ENCODE results near the gene GSDME. TPM values are rescaled to one million over a fixed set of nuclear protein-coding genes. Genes with fewer than 3 reads are reported as not detected.

The GSDME gene
- total RNA-seq, 4 donors from 2014 or later = 9.0 to 44.0 (median 14.3) TPM

- TF ChIP-seq, protein P1, sequence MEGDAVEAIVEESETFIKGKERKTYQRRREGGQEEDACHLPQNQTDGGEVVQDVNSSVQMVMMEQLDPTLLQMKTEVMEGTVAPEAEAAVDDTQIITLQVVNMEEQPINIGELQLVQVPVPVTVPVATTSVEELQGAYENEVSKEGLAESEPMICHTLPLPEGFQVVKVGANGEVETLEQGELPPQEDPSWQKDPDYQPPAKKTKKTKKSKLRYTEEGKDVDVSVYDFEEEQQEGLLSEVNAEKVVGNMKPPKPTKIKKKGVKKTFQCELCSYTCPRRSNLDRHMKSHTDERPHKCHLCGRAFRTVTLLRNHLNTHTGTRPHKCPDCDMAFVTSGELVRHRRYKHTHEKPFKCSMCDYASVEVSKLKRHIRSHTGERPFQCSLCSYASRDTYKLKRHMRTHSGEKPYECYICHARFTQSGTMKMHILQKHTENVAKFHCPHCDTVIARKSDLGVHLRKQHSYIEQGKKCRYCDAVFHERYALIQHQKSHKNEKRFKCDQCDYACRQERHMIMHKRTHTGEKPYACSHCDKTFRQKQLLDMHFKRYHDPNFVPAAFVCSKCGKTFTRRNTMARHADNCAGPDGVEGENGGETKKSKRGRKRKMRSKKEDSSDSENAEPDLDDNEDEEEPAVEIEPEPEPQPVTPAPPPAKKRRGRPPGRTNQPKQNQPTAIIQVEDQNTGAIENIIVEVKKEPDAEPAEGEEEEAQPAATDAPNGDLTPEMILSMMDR (IDR thresholded peaks at IDR 0.05; ENCODE audit: low read depth) = no peak
Observed at GRCh38 chr7:24784277-24784676, 27.0 kb upstream of the GSDME start.

DNA sequence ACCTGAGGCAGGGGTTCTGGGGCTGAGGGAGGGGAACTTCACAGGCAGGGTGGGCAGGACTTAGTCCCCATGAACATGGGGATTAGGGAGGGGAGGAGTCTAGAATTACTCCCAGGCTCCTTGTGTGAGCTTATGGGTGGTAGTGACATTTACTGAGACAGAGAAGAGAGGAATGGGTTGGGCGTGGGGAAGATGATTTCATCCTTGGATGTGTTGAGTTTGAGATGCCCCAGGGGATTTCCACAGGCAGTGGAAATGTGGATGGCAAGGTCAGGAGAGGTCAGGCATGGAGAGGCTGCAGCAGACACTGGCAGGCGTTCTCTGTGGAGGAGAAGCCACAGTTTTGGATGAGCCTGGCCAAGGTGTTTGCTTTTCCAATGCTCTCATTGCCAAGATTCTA is 26.4 kb upstream of the GSDME start:
- TF ChIP-seq, protein P1 (IDR thresholded peaks at IDR 0.05; ENCODE audit: low read depth) = no peak

- TF ChIP-seq, protein P1 (IDR thresholded peaks at IDR 0.05; ENCODE audit: low read depth) = no peak
Observed at GRCh38 chr7:24781106-24781505, 23.8 kb upstream of the GSDME start.

- TF ChIP-seq, protein P1 (IDR thresholded peaks at IDR 0.05; ENCODE audit: low read depth) = no peak
Observed at GRCh38 chr7:24779283-24779655, 22.0 kb upstream of the GSDME start.

GRCh38 chr7:24778543-24779282 is 21.4 kb upstream of the GSDME start:
- TF ChIP-seq, protein P1 (IDR thresholded peaks at IDR 0.05; ENCODE audit: low read depth) = no peak

GRCh38 chr7:24777806-24778205 is 20.5 kb upstream of the GSDME start:
- TF ChIP-seq, protein P1 (IDR thresholded peaks at IDR 0.05; ENCODE audit: low read depth) = no peak

DNA sequence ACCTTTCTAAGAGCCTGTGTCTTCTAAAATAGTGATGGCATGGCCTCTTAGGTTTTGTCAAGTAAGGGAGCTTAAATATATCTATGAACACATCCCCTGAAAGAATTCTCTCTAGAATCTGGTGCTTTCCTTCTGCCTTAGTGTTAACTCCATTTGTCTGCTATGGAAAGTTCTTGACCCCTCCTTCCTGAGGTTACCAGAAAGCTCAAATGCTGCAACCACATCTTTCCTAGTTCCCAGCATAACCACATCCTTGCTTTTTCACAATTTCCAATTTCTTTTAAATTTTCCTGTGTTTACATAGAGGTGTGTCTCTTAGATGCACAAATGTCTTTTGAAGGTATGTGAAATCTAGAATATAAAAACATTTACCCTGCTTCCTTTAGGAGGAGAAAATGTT is 16.4 kb upstream of the GSDME start:
- TF ChIP-seq, protein P1 (IDR thresholded peaks at IDR 0.05; ENCODE audit: low read depth) = no peak
